EL (cell line): ENCODE results near the gene MLNR.

Experiments used
- DNase-seq: peaks from one replicate; pipeline ENCODE4 v3.0.0-alpha.2; 2016

Gene MLNR, protein sequence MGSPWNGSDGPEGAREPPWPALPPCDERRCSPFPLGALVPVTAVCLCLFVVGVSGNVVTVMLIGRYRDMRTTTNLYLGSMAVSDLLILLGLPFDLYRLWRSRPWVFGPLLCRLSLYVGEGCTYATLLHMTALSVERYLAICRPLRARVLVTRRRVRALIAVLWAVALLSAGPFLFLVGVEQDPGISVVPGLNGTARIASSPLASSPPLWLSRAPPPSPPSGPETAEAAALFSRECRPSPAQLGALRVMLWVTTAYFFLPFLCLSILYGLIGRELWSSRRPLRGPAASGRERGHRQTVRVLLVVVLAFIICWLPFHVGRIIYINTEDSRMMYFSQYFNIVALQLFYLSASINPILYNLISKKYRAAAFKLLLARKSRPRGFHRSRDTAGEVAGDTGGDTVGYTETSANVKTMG

DNA sequence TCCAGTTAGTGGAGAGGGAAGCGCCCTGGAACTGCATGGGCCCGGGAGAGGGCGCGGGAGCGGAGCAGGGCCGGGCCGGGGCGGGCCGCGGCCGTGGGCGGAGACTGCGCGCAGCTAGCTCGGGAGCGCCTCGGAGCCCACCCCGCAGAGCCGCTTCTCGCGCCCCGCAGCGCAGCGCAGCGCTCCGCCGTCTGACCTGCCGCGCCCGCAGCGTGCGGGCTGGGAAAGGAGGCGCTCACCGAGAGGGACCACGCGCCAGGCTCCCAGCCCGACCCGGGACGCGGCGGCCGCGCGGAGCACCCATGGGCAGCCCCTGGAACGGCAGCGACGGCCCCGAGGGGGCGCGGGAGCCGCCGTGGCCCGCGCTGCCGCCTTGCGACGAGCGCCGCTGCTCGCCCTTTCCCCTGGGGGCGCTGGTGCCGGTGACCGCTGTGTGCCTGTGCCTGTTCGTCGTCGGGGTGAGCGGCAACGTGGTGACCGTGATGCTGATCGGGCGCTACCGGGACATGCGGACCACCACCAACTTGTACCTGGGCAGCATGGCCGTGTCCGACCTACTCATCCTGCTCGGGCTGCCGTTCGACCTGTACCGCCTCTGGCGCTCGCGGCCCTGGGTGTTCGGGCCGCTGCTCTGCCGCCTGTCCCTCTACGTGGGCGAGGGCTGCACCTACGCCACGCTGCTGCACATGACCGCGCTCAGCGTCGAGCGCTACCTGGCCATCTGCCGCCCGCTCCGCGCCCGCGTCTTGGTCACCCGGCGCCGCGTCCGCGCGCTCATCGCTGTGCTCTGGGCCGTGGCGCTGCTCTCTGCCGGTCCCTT lies at the start of gene MLNR:
MLNR (plus strand) TSS at position 303 of the 820 bp plus-strand sequence; CDS start at position 303, 0 bp downstream.
- DNase-seq = no peak

DNA sequence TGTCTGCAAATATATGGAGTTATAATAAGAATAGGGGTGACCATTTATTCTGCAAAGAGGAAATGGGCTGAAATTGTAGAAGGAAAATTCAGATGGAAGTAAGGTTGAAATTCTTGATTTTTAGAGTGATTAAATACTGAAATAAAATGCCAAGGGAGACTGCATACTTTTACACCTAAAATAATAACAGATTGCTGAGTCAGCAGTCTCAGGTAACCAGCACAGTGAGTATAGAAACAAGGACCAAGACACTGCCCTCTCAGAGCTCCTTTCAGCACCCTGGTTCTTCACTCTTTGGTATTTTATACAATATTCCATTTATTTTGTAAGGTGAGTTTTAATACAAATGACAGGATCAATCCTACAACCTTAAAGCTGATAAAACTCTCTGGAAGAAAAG lies 48.8 kb upstream of the MLNR start:
- DNase-seq = no peak

DNA sequence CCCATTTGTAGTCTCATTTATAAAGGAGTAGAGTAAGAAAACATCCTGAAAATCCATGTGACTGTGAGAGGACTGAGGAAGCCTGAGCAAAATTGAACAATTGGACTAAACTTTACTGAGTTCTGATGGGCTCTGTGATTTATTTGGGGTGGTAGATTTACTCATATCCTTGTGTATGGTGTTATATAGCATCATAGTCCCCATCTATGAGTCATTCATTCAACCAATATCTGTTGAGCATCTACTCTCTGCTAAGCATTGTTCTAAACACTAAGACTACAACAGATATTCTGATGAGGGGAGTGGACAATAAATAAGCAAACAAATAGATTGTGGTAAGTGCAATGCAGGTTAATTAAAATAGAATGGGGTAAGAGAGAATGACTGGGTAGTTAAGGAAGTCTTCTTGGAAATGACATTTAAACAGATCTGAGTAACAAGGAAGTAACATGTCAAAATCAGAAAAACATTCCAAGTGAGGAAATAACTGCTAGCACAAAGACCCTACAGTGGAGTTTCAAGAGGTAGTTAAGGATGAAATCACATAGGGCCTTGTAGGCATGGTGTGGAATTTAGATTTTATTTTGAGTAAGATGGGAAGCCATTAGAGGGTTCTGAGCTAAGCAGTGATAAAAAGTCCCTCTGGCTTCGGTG lies 36.3 kb upstream of the MLNR start:
- DNase-seq = no peak

DNA sequence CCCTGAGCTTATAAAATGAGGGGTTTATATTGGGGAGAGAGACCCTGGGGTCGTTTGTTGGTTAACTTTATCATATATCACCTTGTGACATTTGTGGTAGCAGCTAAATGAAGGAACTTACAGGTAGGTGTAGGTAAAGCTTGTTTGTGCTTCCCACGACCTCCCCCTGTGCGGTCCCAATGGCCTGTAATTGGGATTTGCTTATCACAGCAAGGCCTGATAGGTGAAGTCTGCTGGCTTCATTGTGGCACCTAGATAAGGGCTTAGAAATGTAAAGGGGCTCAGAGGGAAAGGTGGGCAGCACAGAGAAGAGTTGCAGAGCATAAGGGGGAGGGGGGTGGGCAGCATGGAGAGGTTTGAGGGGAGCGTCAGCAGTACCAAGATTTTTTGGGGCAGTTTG lies 35.5 kb upstream of the MLNR start:
- DNase-seq = no peak

DNA sequence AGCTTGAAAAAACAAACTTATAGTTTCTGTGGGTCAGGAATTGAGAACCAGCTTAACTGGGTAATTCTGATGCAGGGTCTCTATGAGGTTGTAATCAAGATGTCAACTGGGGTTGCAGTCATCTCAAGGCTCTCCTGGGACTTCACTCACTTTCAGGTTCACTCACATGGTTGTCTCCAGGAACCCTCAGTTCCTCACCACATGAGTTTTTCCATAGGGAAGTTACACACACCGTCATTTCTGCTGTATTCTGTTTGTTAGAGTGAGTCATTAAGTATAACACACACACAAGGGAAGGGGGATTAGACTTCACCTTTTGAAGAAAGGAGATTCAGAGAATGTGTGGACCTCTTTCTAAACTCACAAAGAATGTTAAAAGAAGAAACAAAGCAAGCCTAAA lies 34.9 kb upstream of the MLNR start:
- DNase-seq = no peak

DNA sequence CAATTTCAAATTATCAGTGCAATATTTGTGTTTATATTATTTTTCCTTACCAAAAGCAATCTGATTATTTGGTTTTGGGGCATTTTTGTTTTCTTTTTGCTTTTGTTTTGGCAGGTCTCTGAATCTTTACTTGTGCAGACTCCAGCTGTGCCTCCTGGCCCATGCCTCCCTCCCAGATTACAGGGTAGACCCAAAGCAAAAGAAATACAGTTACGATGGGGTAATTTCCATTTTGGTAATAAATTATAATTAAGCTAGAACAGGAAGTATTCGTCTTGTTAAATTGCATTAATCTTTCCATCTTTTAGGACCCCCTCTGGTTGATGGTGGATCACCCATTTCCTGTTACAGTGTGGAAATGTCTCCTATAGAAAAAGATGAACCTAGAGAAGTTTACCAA lies 29.2 kb upstream of the MLNR start:
- DNase-seq = no peak

DNA sequence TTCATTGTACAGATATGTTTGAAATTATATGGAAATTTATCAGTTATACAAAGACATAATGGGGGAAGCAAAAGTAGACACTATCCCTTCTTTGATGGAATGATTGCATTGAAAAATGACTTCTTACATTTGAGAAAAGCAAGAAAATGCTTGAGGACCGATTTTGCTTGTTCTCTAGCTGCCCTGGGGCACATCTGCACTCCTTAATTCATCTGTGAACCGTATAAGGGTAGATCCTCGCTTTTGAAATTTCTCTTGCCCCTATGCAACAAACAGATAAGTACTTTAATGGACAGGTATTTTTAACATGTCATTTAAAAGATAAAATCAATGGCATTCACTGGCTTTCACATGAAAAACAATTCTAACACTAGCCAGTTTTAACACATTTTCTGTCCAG lies 13.5 kb upstream of the MLNR start:
- DNase-seq = no peak

DNA sequence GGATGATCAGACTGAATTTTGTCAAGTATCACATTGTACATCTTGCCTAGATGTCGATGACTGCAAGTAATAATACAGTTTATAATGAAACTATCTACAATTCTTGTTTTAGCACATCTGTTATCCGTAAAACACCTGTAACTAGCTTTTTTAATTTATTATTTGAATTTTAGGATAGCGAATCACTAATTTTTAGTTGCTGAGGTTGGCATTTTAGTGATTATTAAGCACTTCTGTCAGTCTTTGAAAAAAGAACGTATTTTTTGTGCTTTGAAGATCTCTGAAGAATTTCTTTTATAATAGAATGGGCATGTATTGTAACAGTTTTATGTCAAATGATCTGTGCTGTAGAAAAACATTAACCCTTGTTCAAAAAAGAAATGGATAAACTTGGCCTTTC lies 11.5 kb upstream of the MLNR start:
- no peak for DNase-seq

DNA sequence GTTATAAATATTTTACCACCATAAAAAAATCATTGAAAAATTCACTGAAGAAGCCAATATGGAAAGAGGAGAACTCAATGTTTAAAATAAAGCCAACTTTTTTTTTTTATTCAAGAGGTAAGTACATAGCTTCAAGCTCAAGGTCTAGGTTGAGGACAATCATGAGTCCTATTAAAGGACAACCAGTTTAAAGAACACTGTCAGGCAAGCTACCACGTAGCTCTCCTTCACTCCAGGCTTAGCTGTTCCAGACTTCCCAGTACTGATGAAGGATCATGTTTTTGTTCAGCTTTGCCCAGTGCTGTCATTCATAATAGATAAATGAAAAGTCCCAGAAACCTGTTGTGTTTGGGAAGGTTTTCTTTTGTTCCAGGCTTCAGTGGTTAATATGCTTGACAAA lies 10.0 kb upstream of the MLNR start:
- DNase-seq = no peak

DNA sequence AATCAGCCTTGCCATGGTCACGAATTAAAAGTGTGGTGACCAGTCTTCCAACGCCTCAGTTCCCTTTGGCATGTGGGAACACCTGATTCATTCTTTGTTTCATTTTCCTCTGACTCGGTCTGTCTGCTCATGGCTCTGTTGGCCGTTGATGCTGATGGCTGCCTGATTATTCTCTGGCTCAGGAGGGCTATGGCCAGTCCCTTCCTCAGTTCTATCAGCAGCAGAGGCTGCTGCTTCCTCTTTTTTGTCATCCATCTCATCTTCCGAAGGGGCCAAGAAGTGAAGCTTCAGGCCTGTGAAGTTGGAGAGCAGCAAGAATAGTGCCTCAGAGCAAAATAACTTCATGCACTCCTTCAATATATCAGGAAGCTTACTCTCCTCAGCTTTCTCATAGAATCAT lies 9.5 kb upstream of the MLNR start:
- DNase-seq = no peak

DNA sequence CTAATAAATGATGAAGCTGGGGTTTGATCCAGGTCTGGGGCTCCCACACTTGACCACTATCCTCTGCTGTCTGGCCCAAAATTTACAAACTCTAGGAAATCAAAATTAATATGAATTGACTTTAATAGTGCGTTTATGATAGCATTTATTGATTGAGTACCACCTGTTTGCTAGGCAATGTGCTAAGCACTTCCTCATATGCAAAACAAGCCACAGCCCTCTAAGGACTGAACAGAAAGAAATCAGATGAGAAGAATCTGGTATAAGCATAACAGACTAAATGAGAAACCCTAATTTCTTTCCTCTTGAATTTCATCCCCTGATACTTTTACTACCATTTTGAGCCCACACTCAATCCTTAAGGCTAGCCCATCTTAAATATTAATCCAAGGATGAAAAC lies 6.6 kb upstream of the MLNR start:
- no peak for DNase-seq

DNA sequence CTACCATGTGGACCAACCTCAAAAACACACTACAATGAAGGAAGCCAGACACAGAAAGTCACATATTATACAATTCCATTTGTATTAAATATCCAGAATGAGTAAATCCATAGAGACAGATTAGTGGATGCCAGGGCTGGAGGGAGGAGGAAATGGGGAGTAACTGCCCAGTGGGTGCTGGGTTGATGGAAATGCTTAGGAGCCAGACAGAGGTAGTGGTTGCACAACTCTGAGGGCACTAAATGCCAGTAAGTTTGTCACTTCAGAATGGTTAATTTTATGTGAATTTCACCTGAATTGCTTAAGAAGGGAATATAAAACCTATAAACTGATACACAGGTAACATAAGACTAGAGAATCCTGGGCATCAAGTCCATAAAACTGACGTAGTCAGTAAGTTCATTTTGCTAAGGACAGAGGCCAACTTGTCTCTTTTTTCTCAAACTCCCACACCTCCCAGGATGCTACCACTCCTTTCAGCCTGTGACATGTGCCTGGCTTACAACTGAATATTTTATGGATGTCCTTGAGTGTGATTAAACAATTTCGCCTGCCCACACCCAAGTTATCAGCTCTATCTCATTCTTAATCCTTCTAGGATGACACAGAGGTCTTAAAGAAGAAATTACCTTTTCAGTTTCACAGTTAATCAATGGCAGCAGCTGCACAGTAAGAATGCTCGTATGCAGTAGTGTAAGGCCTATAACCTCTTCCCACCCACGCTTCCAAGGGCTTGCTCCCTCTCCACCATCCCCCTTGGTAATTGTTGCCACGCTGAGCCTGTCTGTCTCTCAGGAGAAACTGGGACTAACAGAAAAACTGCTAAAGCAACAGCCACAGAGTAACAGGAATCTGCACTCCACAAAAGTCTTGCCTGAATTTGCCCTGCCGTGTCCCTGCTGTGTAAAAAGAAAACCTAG lies 5.9 kb upstream of the MLNR start:
- DNase-seq = no peak

DNA sequence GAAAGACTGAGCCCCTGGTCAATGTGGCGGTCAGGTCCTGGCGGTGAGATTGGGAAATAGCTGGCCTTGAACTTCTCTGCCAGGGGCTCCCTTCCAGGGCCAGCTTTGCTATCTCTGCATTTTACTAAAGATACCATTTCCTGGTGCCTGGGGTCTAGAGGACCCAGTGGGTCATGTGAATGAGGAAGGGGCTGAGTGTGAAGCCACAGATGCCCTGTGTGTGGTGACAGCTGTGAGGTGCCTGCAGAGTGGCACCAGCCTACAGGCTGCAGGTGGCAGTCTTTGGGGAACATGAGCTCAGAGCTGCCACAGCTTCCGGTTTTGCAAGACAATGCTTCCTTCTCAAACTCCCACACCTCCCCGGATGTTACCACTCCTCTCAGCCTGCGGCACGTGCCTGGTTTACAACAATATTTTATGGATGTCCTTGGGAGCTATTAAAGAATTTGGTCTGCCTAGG lies 5.2 kb upstream of the MLNR start:
- peak; percentile 30 for DNase-seq

DNA sequence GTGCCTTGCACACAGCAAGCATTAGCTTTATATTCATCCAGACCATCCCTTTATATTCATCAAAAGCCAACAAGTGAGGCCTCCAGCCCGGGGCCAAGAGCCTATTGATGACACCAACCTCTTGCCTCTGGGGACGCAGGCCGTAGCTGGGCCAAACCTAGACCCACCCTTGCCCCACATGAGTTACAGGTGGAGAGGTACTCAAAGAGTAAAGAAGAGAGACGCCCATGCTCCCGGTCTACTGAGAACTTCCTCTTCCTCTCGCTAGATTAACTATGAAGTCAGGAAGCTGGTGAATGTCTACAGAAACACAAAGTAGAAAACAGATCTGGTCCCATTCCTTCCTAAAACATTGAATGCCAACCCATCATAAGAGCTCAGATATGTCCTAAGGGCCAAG lies 3.8 kb upstream of the MLNR start:
- DNase-seq = no peak

DNA sequence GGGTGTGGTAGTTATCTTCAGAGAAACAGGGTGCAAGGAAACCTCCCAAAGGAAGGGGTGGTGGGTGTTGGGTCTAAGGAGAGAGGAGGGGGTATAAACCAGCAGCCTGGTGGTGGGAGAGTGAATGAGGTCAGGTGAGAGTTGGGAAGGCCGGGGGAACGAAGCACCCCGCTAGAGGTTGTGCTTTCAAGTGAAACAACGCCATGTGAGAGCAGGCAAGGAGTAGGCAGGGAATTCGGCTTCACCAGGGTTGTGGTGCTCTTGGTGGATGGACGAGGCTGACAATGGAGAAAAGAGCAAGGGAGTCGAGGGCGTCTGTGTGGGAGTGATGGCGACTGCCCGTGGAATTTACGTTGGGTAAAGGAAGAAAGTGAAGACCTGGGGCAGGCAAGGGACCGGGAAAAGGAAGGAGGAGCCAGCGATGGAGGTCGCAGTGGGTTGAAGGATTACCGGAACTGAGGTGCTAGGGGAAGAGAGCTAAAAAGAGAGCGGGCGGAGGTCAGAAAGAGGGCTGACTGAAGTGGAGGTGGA lies 2.1 kb upstream of the MLNR start:
- DNase-seq = no peak

DNA sequence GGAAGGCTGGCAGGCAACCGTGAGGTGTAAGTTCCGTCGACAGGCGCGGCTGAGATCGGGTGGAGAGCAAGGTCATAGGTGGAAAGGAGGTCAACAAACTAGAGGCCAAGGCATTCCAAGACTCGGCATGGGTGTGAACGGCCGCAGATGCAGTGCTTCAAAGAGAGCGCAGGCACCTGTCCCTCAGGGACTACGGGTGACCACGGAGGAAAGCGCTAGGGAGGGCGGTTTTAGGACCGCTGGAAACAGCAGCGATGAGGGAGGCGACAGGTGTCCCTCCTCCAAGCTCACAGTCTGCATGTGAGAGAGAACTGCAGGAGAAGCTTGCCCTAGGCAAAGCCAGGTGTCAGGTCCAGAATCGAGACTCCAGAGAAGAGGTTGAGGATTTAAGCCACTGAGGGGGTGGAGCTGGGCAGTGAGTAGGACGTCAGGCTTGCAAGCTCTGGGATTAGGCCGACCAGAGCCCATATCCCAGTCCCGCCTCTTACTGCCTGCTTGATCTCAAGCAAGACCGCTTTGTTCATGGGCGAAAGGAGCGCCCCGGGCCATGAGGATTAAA lies 1.6 kb upstream of the MLNR start:
- peak; percentile 16 for DNase-seq

DNA sequence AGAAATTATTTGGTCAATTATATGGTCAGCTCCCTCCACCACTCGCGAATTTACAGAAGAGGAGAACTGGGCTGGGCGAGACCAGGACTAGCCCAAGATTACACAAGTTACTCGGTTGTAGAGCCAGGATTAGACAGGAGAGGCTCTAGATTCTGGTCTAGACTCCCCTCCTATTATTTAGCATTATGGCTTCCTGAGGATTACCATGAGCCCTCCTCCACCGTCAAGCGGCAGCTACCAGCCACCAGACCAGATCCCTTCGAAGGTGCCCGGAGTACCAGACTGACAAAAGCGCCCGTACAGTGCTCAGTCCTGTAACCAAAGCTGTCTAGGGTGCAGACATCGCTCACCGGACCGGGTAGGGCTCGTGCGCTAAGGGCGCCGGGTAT lies 497 bp upstream of the MLNR start:
- DNase-seq = peak; percentile 18

DNA sequence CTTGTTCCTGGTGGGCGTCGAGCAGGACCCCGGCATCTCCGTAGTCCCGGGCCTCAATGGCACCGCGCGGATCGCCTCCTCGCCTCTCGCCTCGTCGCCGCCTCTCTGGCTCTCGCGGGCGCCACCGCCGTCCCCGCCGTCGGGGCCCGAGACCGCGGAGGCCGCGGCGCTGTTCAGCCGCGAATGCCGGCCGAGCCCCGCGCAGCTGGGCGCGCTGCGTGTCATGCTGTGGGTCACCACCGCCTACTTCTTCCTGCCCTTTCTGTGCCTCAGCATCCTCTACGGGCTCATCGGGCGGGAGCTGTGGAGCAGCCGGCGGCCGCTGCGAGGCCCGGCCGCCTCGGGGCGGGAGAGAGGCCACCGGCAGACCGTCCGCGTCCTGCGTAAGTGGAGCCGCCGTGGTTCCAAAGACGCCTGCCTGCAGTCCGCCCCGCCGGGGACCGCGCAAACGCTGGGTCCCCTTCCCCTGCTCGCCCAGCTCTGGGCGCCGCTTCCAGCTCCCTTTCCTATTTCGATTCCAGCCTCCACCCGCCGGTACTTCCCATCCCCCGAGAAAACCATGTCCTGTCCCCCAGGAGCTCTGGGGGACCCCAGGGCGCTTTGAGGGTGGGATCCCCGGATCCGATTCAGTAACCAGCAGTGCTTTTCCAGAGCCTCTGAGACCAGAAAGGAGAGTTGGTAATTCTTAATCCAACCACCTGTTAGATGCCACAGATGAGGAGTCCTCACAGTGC lies 885 bp downstream of the MLNR start:
- peak; percentile 28 for DNase-seq

DNA sequence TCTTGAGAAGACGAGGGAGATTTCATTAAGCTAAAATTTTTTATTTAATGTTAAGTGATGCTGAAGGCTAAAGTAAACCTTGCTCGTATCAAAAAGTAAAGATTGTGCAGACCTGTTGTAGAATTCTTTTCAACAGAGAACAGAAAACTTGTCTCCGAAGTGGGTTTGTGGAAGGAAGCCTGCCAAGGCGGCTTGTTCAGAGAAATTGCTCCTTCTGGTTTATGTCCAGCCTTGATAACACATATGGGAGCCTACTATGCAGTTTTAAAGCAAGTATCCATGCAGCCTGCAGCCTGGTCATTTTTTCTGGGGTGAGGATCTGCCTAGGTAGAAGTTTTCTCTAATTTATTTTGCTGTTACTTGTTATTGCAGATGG lies 1.4 kb downstream of the MLNR start:
- DNase-seq = no peak

DNA sequence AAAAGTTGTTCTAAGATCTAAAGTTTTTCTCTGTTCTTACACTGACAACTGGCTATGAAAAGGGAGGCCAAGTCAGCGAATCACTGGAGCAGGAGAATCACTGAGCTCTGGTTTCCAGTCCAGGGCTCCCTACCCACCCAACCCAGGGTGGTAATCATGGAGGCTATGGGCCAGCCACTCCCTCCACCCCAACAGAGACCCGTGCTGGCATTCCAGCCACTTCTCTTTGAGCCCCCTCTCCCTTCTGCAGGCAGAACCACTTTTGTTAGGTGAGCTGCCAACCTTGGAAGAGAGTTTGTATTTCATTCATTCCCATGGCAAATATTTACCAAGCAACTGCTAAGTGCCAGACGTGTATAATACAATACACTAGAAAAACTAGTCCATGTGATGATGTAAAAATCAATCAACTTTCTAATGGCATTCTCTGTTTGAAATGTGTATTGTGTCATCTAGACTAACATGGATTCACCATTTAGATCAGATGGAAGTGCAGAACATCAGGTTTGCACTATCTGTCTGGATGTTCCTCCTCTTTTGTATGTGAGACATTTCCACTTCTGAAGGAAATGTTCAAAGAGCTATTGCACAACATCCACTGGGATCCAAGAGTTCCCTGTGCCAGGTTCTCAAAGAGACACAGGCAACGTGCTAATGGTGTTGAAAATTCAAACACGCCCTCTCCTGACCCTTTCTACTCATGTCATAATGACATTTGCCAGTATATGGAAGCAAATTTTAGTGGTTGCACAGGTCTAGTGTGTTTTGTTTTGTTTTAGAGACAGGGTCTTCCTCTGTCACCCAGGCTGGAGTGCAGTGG lies 5.3 kb downstream of the MLNR start:
- no peak for DNase-seq
